NCI-H2196 treated with DMSO at 0.1 percent for 48 hours (cell line): Measurements from ENCODE around the gene CD244.
"Not testable (repeated sequence)": the region's sequence is repeated elsewhere in the genome, so short reads cannot be mapped to it uniquely, and the experiment has no call there.

Source experiments
- DNase-seq: peaks from one replicate; lab custom pipeline; 2025; ENCODE audit not compliant: unreplicated experiment; lab: John Stamatoyannopoulos, UW

The CD244 gene

GRCh38 chr1:160862203-160863060 is at the start of gene CD244:
CD244 (minus strand) TSS chr1:160862887; CDS start chr1:160862677, 210 bp downstream.
- DNase-seq = no peak

- no peak for DNase-seq
These were observed 49.2 kb upstream of the CD244 start for GRCh38 chr1:160911925-160912324.

- no peak for DNase-seq
These were observed 48.8 kb upstream of the CD244 start for GRCh38 chr1:160911441-160911840.

GRCh38 chr1:160910170-160910750 is 47.6 kb upstream of the CD244 start:
- no peak for DNase-seq

- DNase-seq = no peak
These were observed 45.3 kb upstream of the CD244 start for GRCh38 chr1:160907976-160908375.

GRCh38 chr1:160905617-160905989 is 42.9 kb upstream of the CD244 start:
- no peak for DNase-seq

- no peak for DNase-seq
These were observed 42.3 kb upstream of the CD244 start for GRCh38 chr1:160904783-160905616.

GRCh38 chr1:160902251-160902650 is 39.6 kb upstream of the CD244 start:
- not testable (repeated sequence) for DNase-seq

GRCh38 chr1:160901768-160902167 is 39.1 kb upstream of the CD244 start:
- no peak for DNase-seq

- DNase-seq = not testable (repeated sequence)
These were observed 38.0 kb upstream of the CD244 start for GRCh38 chr1:160900683-160901082.

GRCh38 chr1:160894368-160895135 is 31.9 kb upstream of the CD244 start:
- DNase-seq = not testable (repeated sequence)

GRCh38 chr1:160891474-160891873 is 28.8 kb upstream of the CD244 start:
- no peak for DNase-seq

- no peak for DNase-seq
These were observed 26.2 kb upstream of the CD244 start for GRCh38 chr1:160888926-160889325.

GRCh38 chr1:160887071-160887470 is 24.4 kb upstream of the CD244 start:
- no peak for DNase-seq

- no peak for DNase-seq
These were observed 22.4 kb upstream of the CD244 start, which contains the start of gene ITLN1 for GRCh38 chr1:160885042-160885441. ITLN1 (minus strand) TSS chr1:160885180; CDS start chr1:160884877, 303 bp downstream.

GRCh38 chr1:160884579-160884978 is 21.9 kb upstream of the CD244 start:
- no peak for DNase-seq

GRCh38 chr1:160883581-160884513 is 21.2 kb upstream of the CD244 start:
- DNase-seq = no peak

GRCh38 chr1:160882582-160882981 is 19.9 kb upstream of the CD244 start:
- no peak for DNase-seq

GRCh38 chr1:160881264-160881663 is 18.6 kb upstream of the CD244 start:
- not testable (repeated sequence) for DNase-seq

GRCh38 chr1:160880216-160880615 is 17.5 kb upstream of the CD244 start:
- DNase-seq = no peak
